SKM-1 (cell line): Measurements from ENCODE around the gene ZSCAN5A.
"Not testable (repeated sequence)": the region's sequence is repeated elsewhere in the genome, so short reads cannot be mapped to it uniquely, and the experiment has no call there.

Source experiments
- DNase-seq: peaks from one replicate; lab custom pipeline; 2025; ENCODE audit not compliant: unreplicated experiment; lab: John Stamatoyannopoulos, UW

The ZSCAN5A gene

DNA sequence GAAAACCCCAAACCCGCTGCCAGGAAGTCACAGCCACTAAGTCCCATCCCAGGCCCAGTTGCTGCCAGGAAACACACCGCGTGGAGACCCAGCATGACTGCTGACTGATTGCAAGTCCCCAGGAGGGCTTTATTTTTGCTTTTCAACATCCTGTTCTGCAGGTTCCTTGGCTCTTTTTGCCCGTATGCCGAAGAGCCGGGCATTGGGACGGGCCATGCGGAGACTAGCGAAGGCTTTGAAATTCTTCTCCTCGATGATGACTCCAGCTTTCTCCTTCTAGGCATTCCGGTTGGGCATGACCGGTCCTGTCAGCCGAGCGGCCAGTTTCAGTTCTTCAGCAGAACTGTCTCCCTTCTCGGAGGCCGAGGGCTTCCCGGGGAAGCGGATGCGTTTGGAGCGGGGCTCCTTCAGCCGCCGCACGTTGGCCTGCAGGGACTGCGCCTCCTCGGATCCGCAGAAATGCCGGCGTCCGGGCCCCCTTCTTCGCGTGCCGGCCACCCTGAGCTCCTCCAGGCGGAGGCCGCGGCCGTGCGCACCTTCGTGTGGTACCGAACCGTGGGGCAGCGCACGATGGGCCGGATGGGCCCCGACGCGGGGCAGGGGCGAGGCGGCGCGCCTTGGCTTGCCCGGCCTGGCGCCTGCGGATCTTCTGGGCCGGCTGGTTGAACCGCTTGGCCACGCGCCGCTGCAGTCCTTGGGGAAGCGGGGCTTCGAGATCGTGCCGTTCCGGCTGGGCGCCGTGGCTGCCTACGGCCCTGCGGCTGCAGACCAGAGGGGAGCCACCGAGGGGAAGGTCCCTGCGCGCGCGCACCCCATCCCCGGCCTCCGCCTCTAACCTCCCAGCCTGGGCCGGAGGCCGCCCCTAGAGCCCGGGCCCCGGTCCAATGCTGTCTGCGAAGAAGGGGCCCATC, 97.3 kb downstream of the ZSCAN5A start:
- DNase-seq = no peak

DNA sequence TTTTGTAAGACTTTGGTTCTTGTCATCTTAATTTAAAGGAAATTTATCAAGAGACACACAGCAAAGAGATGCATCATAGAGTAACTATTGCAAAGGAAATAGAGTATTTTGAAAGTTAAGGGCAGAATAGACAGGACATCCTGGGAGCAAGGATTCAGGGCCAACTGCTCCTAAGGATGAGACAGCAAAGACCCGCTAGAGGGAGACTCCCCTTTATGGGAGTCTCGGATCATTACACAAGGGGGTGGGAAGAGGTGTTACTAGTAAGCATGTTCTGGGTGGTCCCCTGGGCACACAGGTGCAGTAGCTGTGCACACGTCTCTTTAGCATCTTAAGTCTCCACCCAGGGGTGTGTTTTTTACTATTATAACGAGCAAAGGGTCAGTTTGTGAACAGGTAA, 102.9 kb downstream of the ZSCAN5A start:
- no peak for DNase-seq

DNA sequence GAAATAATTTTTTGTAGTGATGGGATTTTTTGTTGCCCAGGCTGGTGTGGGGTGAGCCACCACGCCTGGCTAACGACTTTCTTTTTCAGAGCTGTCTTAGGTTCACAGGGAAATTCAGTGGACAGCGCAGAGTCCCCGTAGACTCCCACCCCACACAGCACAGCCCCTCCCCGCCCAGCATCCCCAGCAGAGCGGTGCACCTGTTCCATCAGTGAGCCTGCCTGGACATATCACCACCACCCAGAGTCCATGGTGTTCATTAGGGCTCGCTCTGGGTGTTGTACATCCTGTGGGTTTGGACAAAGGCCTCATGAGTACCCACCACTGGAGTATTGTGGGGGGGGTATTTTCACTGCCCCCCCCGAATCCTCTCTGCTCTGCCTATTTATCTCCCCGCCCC, 104.6 kb downstream of the ZSCAN5A start:
- not testable (repeated sequence) for DNase-seq

- no peak for DNase-seq
Measured at GRCh38 chr19:56209091-56209490, 105.5 kb downstream of the ZSCAN5A start.

GRCh38 chr19:56207581-56207980, 107.1 kb downstream of the ZSCAN5A start:
- not testable (repeated sequence) for DNase-seq

DNA sequence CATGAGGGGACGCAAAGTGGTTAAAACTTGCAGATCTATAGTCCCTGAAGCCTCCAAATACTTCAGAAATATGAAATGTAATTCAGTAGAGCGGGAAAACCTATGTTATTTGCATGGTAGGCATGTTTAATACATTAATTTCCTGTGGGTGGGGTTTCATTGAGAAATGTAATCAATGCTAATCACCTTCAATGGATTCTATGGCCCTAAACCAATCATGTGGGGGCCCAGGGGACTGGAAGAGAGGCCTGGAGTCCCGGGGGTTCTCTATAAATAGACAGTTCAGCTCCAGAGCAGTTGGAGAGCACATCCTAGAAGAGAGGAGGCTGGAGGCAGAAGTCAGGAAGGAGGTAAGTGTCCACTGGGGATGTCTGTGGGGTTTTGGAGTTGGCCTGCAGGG, 112.7 kb downstream of the ZSCAN5A start, which contains the start of gene ZSCAN5C:
Gene ZSCAN5C, plus strand, starts transcription at position 301 of the 400 bp plus-strand sequence. CDS start 3,641 bp downstream, outside the sequence.
- DNase-seq = no peak

GRCh38 chr19:56199687-56200086, 115.0 kb downstream of the ZSCAN5A start:
- DNase-seq = no peak

GRCh38 chr19:56197646-56198045, 117.0 kb downstream of the ZSCAN5A start, which contains the start of gene ZSCAN5B:
Gene ZSCAN5B, minus strand, starts transcription at chr19:56197783. Its CDS starts 4,731 bp downstream, at chr19:56193052.
- DNase-seq = not testable (repeated sequence)

DNA sequence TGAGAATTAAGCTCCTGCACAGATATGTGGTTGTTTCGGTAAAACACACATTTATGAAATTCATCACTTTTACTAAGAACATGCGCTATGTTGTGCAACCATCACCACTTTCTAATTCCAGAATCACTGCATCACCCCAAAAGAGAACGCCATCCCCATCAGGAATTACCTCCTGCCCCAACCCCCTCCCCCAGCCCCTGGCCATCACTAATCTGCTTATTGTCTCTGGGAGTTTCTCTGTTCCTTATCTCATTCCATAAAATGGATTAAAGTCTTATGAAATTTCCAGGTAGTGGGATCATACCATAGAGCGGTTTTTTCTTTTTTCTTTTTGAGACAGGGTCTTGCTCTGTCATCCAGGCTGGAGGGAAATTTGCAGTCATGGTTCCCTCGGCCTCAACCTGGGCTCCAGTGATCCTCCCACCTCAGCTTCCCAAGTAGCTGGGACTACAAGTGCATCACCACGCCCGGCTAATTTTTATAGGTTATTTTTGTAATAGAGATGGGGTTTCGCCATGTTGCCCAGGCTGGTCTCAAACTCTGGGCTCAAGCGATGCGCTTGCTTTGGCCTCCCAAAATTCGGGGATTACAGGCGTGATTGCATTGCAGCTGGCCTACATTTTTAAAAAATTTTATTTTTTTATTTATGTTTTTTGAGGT, 120.5 kb downstream of the ZSCAN5A start:
- DNase-seq = no peak

DNA sequence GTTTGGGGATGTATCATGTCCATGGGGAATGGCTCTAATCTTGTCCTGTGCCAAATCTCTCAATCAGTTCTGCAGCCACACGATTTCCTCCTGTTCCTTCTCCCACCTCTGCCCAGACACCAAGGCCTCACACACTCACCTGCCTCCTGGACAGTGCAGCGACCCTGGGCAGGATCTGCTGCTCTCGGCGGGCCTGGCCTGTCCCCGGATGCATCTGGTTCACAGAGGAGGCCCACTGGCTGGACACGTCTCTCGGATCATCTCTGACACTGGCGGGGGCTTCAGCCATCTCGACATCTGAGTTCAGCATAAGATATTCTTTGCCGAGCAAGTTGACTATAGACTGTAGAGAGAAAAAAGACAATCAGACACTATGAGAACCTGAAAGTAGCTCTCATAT, 122.9 kb downstream of the ZSCAN5A start:
- no peak for DNase-seq

- no peak for DNase-seq
Measured at GRCh38 chr19:56191115-56191514, 123.5 kb downstream of the ZSCAN5A start.

GRCh38 chr19:56189785-56190184, 124.9 kb downstream of the ZSCAN5A start:
- DNase-seq = no peak

GRCh38 chr19:56177564-56178243, 136.9 kb downstream of the ZSCAN5A start:
- no peak for DNase-seq

- no peak for DNase-seq
Measured at GRCh38 chr19:56176881-56177280, 137.8 kb downstream of the ZSCAN5A start.

DNA sequence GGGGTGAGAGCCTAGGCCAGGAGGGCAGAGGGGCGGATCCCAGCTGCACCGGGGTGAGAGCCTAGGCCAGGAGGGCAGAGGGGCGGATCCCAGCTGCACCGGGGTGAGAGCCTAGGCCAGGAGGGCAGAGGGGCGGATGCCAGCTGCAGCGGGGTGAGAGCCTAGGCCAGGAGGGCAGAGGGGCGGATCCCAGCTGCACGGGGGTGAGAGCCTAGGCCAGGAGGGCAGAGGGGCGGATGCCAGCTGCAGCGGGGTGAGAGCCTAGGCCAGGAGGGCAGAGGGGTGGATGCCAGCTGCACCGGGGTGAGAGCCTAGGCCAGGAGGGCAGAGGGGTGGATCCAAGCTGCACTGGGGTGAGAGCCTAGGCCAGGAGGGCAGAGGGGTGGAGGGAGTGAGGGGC, 138.3 kb downstream of the ZSCAN5A start:
- not testable (repeated sequence) for DNase-seq

DNA sequence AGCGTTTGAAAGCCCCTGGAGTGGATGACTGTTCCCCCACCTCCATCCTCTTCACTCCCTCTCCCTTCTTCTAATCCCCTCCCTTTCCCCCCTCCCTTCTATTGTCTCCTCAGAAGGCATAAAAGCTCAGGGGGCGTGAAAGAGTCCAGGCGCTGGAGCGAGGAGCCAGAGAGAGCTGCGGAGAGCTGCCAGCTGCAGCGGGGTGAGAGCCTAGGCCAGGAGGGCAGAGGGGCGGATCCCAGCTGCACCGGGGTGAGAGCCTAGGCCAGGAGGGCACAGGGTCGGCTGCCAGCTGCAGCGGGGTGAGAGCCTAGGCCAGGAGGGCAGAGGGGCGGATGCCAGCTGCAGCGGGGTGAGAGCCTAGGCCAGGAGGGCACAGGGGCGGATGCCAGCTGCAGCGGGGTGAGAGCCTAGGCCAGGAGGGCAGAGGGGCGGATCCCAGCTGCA, 138.8 kb downstream of the ZSCAN5A start, which contains the start of gene GALP:
Gene GALP, plus strand, starts transcription at position 148 of the 447 bp plus-strand sequence. CDS start 1,101 bp downstream, outside the sequence.
- not testable (repeated sequence) for DNase-seq

DNA sequence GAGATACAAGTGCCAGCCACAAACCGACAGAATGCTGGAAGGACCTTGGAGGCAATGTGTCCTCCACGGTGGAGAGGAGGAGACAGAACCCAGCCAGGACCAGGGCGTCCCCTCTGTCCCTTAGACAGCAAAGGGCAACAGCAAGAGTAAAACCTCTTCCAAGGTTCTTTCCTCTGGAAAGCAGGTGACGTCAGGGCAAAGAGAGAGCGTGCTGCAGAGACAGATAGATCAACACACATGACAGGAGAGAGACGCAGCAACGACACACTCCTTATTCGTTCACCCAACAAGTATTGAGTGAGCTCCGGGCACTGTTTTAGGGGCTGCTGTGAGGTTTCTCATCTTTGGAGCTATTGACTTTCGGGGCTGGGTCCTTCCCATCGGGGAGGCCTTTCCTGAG, 140.1 kb downstream of the ZSCAN5A start:
- no peak for DNase-seq

- no peak for DNase-seq
Measured at GRCh38 chr19:56174086-56174485, 140.6 kb downstream of the ZSCAN5A start.
